Mesenchymal stem cell (in vitro differentiated cells and primary cell): Measurements from ENCODE around the gene AQP7.
"Not testable (repeated sequence)": the region's sequence is repeated elsewhere in the genome, so short reads cannot be mapped to it uniquely, and the experiment has no call there.

ENCODE experiments used
- DNase-seq: peaks from one replicate; pipeline ENCODE4 v3.0.0-alpha.2; 2013
- H2AFZ ChIP-seq: one replicate; pipeline ENCODE4 v1.6.1; 2013; ENCODE audit warnings: low read depth, mild to moderate bottlenecking, control low read depth, inconsistent platforms, low read length, moderate library complexity
- H2AK5ac ChIP-seq: 2 replicates; pipeline ENCODE4 v1.6.1; 2013; ENCODE audit warnings: low read length, moderate library complexity, mild to moderate bottlenecking, inconsistent platforms; ENCODE audit not compliant: severe bottlenecking
- H2BK120ac ChIP-seq: one replicate; pipeline ENCODE4 v1.6.1; 2013; ENCODE audit warnings: low read depth, mild to moderate bottlenecking, inconsistent platforms, low read length, moderate library complexity
- H2BK12ac ChIP-seq, 2 experiments: one replicate each; pipeline ENCODE4 v1.6.1; 2013; ENCODE audit warnings: inconsistent platforms in 2 of 2, low read length in 2 of 2, mild to moderate bottlenecking in 2 of 2, moderate library complexity in 2 of 2, control low read depth in 1 of 2
- H2BK15ac ChIP-seq: one replicate; pipeline ENCODE4 v1.6.1; 2013; ENCODE audit warnings: mild to moderate bottlenecking, low read depth, inconsistent platforms; ENCODE audit not compliant: poor library complexity, severe bottlenecking
- H2BK5ac ChIP-seq: 2 replicates; pipeline ENCODE4 v1.6.1; 2013; ENCODE audit warnings: low read depth, mild to moderate bottlenecking, low read length, control low read depth, inconsistent platforms; ENCODE audit not compliant: poor library complexity, severe bottlenecking
- H3K14ac ChIP-seq, 2 experiments: one replicate each; pipeline ENCODE4 v1.6.1; 2013; ENCODE audit warnings: inconsistent platforms in 2 of 2, low read length in 2 of 2, control low read depth in 1 of 2, mild to moderate bottlenecking in 1 of 2, moderate library complexity in 1 of 2
- H3K18ac ChIP-seq, 2 experiments: one replicate each; pipeline ENCODE4 v1.6.1; 2013; ENCODE audit warnings: inconsistent platforms in 2 of 2, low read length in 2 of 2, control low read depth in 1 of 2, low read depth in 1 of 2, mild to moderate bottlenecking in 1 of 2
- H3K23ac ChIP-seq, 2 experiments: one replicate each; pipeline ENCODE4 v1.6.1; 2013; ENCODE audit warnings: inconsistent platforms in 2 of 2, low read length in 2 of 2, mild to moderate bottlenecking in 2 of 2, moderate library complexity in 2 of 2, control low read depth in 1 of 2
- H3K27ac ChIP-seq: 2 replicates; pipeline ENCODE4 v1.5.1; 2013; ENCODE audit warnings: mild to moderate bottlenecking, moderate library complexity, low read length, control low read depth, inconsistent platforms; ENCODE audit not compliant: poor library complexity, severe bottlenecking
- H3K27me3 ChIP-seq, 2 experiments: 2 replicates each; pipeline versions ENCODE4 v1.6.1 to v1.7.0; 2013; ENCODE audit warnings: low read length in 2 of 2, mild to moderate bottlenecking in 2 of 2, moderate library complexity in 2 of 2, control low read depth in 1 of 2, inconsistent platforms in 1 of 2; ENCODE audit not compliant: control insufficient read depth in 1 of 2, insufficient read depth in 1 of 2
- H3K36me3 ChIP-seq, 2 experiments: 2 replicates each; pipeline versions ENCODE4 v1.6.1 to v1.7.0; 2013; ENCODE audit warnings: low read length in 2 of 2, control low read depth in 1 of 2, inconsistent platforms in 1 of 2, low read depth in 1 of 2, mild to moderate bottlenecking in 1 of 2; ENCODE audit not compliant: insufficient read depth in 2 of 2, control insufficient read depth in 1 of 2
- H3K4ac ChIP-seq, 2 experiments: one replicate each; pipeline ENCODE4 v1.6.1; 2013; ENCODE audit warnings: inconsistent platforms in 2 of 2, low read length in 2 of 2, mild to moderate bottlenecking in 2 of 2, moderate library complexity in 2 of 2, control low read depth in 1 of 2, low read depth in 1 of 2
- H3K4me1 ChIP-seq: 2 replicates; pipeline ENCODE4 v1.6.1; 2013; ENCODE audit warnings: low read depth, low read length, control low read depth; ENCODE audit not compliant: control insufficient read depth, insufficient read depth
- H3K4me2 ChIP-seq: 2 replicates; pipeline ENCODE4 v1.6.1; 2013; ENCODE audit warnings: low read length, mild to moderate bottlenecking, inconsistent platforms; ENCODE audit not compliant: poor library complexity, severe bottlenecking
- H3K4me3 ChIP-seq, 2 experiments: 2 replicates each; pipeline versions ENCODE4 v1.5.1 to v1.7.0; 2013; ENCODE audit warnings: low read length in 2 of 2, mild to moderate bottlenecking in 2 of 2, control low read depth in 1 of 2, low read depth in 1 of 2; ENCODE audit not compliant: insufficient read depth in 1 of 2
- H3K79me1 ChIP-seq: replicated peaks from 2 replicates; pipeline ENCODE4 v1.6.1; 2013; ENCODE audit warnings: mild to moderate bottlenecking, control low read depth, low read length, inconsistent platforms; ENCODE audit not compliant: poor library complexity, severe bottlenecking
- H3K9ac ChIP-seq: 2 replicates; pipeline ENCODE4 v1.7.0; 2013; ENCODE audit warnings: mild to moderate bottlenecking, low read length, moderate library complexity
- H3K9me3 ChIP-seq: 2 replicates; pipeline ENCODE4 v1.7.0; 2013; ENCODE audit warnings: mild to moderate bottlenecking, low read length; ENCODE audit not compliant: control insufficient read depth
- H4K8ac ChIP-seq: one replicate; pipeline ENCODE4 v1.6.1; 2013; ENCODE audit warnings: inconsistent platforms, mild to moderate bottlenecking, low read length, moderate library complexity
- H4K91ac ChIP-seq: one replicate; pipeline ENCODE4 v1.6.1; 2013; ENCODE audit warnings: mild to moderate bottlenecking, low read length, inconsistent platforms
- WGBS: methylation state at CpG from one replicate; pipeline ENCODE4 v1.1.7; 2013; ENCODE audit warnings: mixed read lengths; 5-methylcytosine and 5-hydroxymethylcytosine counted together

The AQP7 gene

GRCh38 chr9:33397801-33398200 is 4.6 kb downstream of the AQP7 start:
- not testable (repeated sequence) for H3K4me1 ChIP-seq, H2AK5ac ChIP-seq, H3K23ac ChIP-seq, H2BK5ac ChIP-seq, H3K27me3 ChIP-seq, DNase-seq, H3K36me3 ChIP-seq, H4K91ac ChIP-seq, H3K4me2 ChIP-seq, H2BK15ac ChIP-seq, H2BK120ac ChIP-seq, H3K9me3 ChIP-seq, H4K8ac ChIP-seq, H3K4me3 ChIP-seq, H3K9ac ChIP-seq, H2BK12ac ChIP-seq, H3K79me1 ChIP-seq, H3K18ac ChIP-seq, H3K4ac ChIP-seq, H3K14ac ChIP-seq, H3K27ac ChIP-seq, H2AFZ ChIP-seq
- WGBS, result no CpG with 5 or more reads among the region's 4 CpGs

GRCh38 chr9:33395159-33395879 is 7.0 kb downstream of the AQP7 start:
- H3K18ac ChIP-seq, H2AK5ac ChIP-seq, H2AFZ ChIP-seq, H2BK12ac ChIP-seq, H4K8ac ChIP-seq, H3K27ac ChIP-seq, H4K91ac ChIP-seq, H2BK15ac ChIP-seq, H3K4me3 ChIP-seq, H2BK120ac ChIP-seq, H3K9me3 ChIP-seq, H3K27me3 ChIP-seq, H2BK5ac ChIP-seq, DNase-seq, H3K23ac ChIP-seq, H3K36me3 ChIP-seq, H3K4ac ChIP-seq, H3K79me1 ChIP-seq, H3K9ac ChIP-seq, H3K4me2 ChIP-seq, H3K14ac ChIP-seq: not testable (repeated sequence)
- H3K4me1 ChIP-seq, result peaks cover 16% of the 10 kb centered on the region
- 92% methylated on average over 15 of the region's 15 CpGs for WGBS

GRCh38 chr9:33393986-33394385 is 8.4 kb downstream of the AQP7 start:
- not testable (repeated sequence) for H3K79me1 ChIP-seq, H2BK120ac ChIP-seq, H3K23ac ChIP-seq, H3K14ac ChIP-seq, H2AFZ ChIP-seq, H2AK5ac ChIP-seq, H3K4me2 ChIP-seq, H4K8ac ChIP-seq, H3K4ac ChIP-seq, H2BK15ac ChIP-seq, H2BK12ac ChIP-seq, H3K9me3 ChIP-seq, H3K27me3 ChIP-seq, H3K36me3 ChIP-seq, H3K9ac ChIP-seq, H2BK5ac ChIP-seq, H3K4me3 ChIP-seq, H3K27ac ChIP-seq
- peak overlapping the region in 1 of 2 experiments; percentile 54 for H3K18ac ChIP-seq
- H3K4me1 ChIP-seq, result peaks cover 16% of the 10 kb centered on the region
- DNase-seq, result peak; percentile 13
- peak overlapping the region; percentile 27 for H4K91ac ChIP-seq
- WGBS, result 89% methylated on average over 3 of the region's 3 CpGs

DNA sequence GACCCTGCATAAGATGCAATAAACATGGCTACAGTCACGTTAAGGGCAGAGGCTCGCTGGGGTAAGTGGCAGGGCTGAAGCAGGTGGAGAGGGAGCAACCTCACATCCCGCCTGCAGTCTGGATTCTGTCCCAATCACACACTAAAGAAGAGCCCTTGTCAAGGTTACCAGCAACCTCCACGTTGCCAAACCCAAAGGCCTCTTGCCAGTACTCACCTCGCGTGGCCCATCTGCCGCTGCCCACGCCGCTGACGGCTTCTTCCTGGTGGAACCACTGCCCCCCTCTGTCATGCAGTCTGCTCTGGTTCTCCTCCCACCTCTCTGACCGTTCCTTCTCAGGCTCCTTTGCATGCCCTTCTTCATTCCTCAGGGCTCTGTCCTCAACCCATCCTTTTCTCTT is 8.8 kb downstream of the AQP7 start:
- no peaks in the 10 kb centered on the region for H3K27me3 ChIP-seq
- H2BK12ac ChIP-seq, result no peak overlapping the region
- no peak overlapping the region for H3K4me2 ChIP-seq
- H2BK5ac ChIP-seq, result no peak overlapping the region
- no peak overlapping the region for H3K27ac ChIP-seq
- no peak overlapping the region for H2AK5ac ChIP-seq
- H3K4me1 ChIP-seq, result peaks cover 16% of the 10 kb centered on the region
- H2BK15ac ChIP-seq, result no peak overlapping the region
- no peak overlapping the region for H3K23ac ChIP-seq
- no peaks in the 10 kb centered on the region for H3K9me3 ChIP-seq
- H2BK120ac ChIP-seq, result no peak overlapping the region
- H3K36me3 ChIP-seq, result no peaks in the 10 kb centered on the region
- no peak overlapping the region for H3K14ac ChIP-seq
- no peak for DNase-seq
- WGBS, result 89% methylated on average over 11 of the region's 11 CpGs
- peak overlapping the region in 1 of 2 experiments; percentile 54 for H3K18ac ChIP-seq
- H4K91ac ChIP-seq, result peak overlapping the region; percentile 50
- H2AFZ ChIP-seq, result no peak overlapping the region
- no peaks in the 10 kb centered on the region for H3K79me1 ChIP-seq
- peak overlapping the region in 1 of 2 experiments; percentile 13 for H3K4ac ChIP-seq
- H3K4me3 ChIP-seq, result no peak overlapping the region
- H4K8ac ChIP-seq, result no peak overlapping the region
- no peak overlapping the region for H3K9ac ChIP-seq
